H9 (cell line): ENCODE results near the gene IFRD2. TPM values are rescaled to one million over a fixed set of nuclear protein-coding genes. Genes with fewer than 3 reads are reported as not detected.

ENCODE experiments used
- DNase-seq: peaks from one replicate; pipeline ENCODE4 v3.0.0-alpha.2; 2017
- H2AFZ ChIP-seq: one replicate; pipeline ENCODE4 v1.6.1; 2013; ENCODE audit warnings: mild to moderate bottlenecking, low read length, control low read depth, moderate library complexity
- H2AK5ac ChIP-seq: 2 replicates; pipeline ENCODE4 v1.6.1; 2013; ENCODE audit warnings: low read length, control low read depth, mixed read lengths; ENCODE audit not compliant: insufficient read length
- H2BK120ac ChIP-seq: one replicate; pipeline ENCODE4 v1.6.1; 2013; ENCODE audit warnings: low read depth, mild to moderate bottlenecking, low read length, control low read depth, inconsistent platforms; ENCODE audit not compliant: poor library complexity, severe bottlenecking
- H2BK12ac ChIP-seq: 2 replicates; pipeline ENCODE4 v1.6.1; 2013; ENCODE audit warnings: low read length, control low read depth, mixed read lengths, low read depth; ENCODE audit not compliant: insufficient read length
- H2BK15ac ChIP-seq: 2 replicates; pipeline ENCODE4 v1.6.1; 2013; ENCODE audit warnings: low read depth, low read length, control low read depth
- H2BK20ac ChIP-seq: one replicate; pipeline ENCODE4 v1.6.1; 2013; ENCODE audit warnings: low read depth, mild to moderate bottlenecking, low read length, control low read depth, inconsistent platforms; ENCODE audit not compliant: poor library complexity, severe bottlenecking
- H2BK5ac ChIP-seq: 2 replicates; pipeline ENCODE4 v1.6.1; 2013; ENCODE audit warnings: low read length, control low read depth, mixed read lengths; ENCODE audit not compliant: insufficient read length
- H3K14ac ChIP-seq: 2 replicates; pipeline ENCODE4 v1.6.1; 2013; ENCODE audit warnings: low read length, control low read depth; ENCODE audit not compliant: insufficient read depth
- H3K18ac ChIP-seq: 2 replicates; pipeline ENCODE4 v1.6.1; 2013; ENCODE audit warnings: low read depth, mild to moderate bottlenecking, mixed read lengths, low read length, control low read depth; ENCODE audit not compliant: insufficient read length
- H3K23ac ChIP-seq: 2 replicates; pipeline ENCODE4 v1.6.1; 2013; ENCODE audit warnings: low read length, control low read depth, mixed read lengths, low read depth; ENCODE audit not compliant: insufficient read length
- H3K23me2 ChIP-seq: 2 replicates; pipeline ENCODE4 v1.6.1; 2013; ENCODE audit warnings: low read depth, mild to moderate bottlenecking, mixed read lengths, low read length, control low read depth; ENCODE audit not compliant: insufficient read length, poor library complexity, severe bottlenecking
- H3K27ac ChIP-seq: 2 replicates; pipeline ENCODE4 v1.5.1; 2013; ENCODE audit warnings: low read length, control low read depth, mixed read lengths, low read depth; ENCODE audit not compliant: insufficient read length
- H3K27me3 ChIP-seq: 2 replicates; pipeline ENCODE4 v1.6.1; 2013; ENCODE audit warnings: low read length, control low read depth, inconsistent platforms; ENCODE audit not compliant: insufficient read depth
- H3K4ac ChIP-seq: 2 replicates; pipeline ENCODE4 v1.6.1; 2013; ENCODE audit warnings: low read depth, mild to moderate bottlenecking, control low read depth, inconsistent platforms, low read length, moderate library complexity
- H3K4me1 ChIP-seq: 2 replicates; pipeline ENCODE4 v1.6.1; 2013; ENCODE audit warnings: low read length, control low read depth, inconsistent platforms; ENCODE audit not compliant: insufficient read depth
- H3K4me2 ChIP-seq: 2 replicates; pipeline ENCODE4 v1.6.1; 2013; ENCODE audit warnings: low read length, control low read depth, mixed read lengths; ENCODE audit not compliant: insufficient read length, insufficient read depth
- H3K56ac ChIP-seq: 2 replicates; pipeline ENCODE4 v1.6.1; 2013; ENCODE audit warnings: low read depth, mild to moderate bottlenecking, mixed read lengths, low read length, control low read depth; ENCODE audit not compliant: insufficient read length
- H3K79me1 ChIP-seq: 2 replicates; pipeline ENCODE4 v1.6.1; 2013; ENCODE audit warnings: low read depth, mild to moderate bottlenecking, moderate library complexity, low read length, control low read depth, inconsistent platforms; ENCODE audit not compliant: insufficient read depth, poor library complexity, severe bottlenecking
- H3K79me2 ChIP-seq: 2 replicates; pipeline ENCODE4 v1.6.1; 2013; ENCODE audit warnings: low read length, control low read depth, inconsistent platforms; ENCODE audit not compliant: insufficient read depth
- H3K9ac ChIP-seq: 2 replicates; pipeline ENCODE4 v1.6.1; 2013; ENCODE audit warnings: low read length, control low read depth, mixed read lengths; ENCODE audit not compliant: insufficient read length; ENCODE audit errors: extremely low read depth
- H3K9me3 ChIP-seq: one replicate; pipeline ENCODE4 v1.6.1; 2013; ENCODE audit warnings: low read depth, low read length, inconsistent platforms; ENCODE audit not compliant: control insufficient read depth
- H3T11ph ChIP-seq: one replicate; pipeline ENCODE4 v1.6.1; 2013; ENCODE audit warnings: mild to moderate bottlenecking, low read length, control low read depth, inconsistent platforms
- H4K20me1 ChIP-seq: one replicate; pipeline ENCODE4 v1.6.1; 2013; ENCODE audit not compliant: control insufficient read depth, insufficient read length, insufficient read depth
- H4K5ac ChIP-seq: 2 replicates; pipeline ENCODE4 v1.6.1; 2013; ENCODE audit warnings: low read depth, mild to moderate bottlenecking, mixed read lengths, low read length, control low read depth; ENCODE audit not compliant: insufficient read length
- H4K8ac ChIP-seq: replicated peaks from 2 replicates; pipeline ENCODE4 v1.6.1; 2013; ENCODE audit warnings: low read length, control low read depth, mixed read lengths, low read depth; ENCODE audit not compliant: insufficient read length
- H4K91ac ChIP-seq: 2 replicates; pipeline ENCODE4 v1.6.1; 2013; ENCODE audit warnings: low read depth, mild to moderate bottlenecking, moderate library complexity, mixed read lengths, low read length, control low read depth; ENCODE audit not compliant: insufficient read length
- H3K27ac Mint-ChIP-seq, 3 experiments: 2 replicates in 2 of 3; 3 replicates in 1 of 3; pipeline ENCODE4 v1.8.0; 2020 to 2021; ENCODE audit warnings: mixed read lengths in 3 of 3, mild to moderate bottlenecking in 1 of 3, moderate library complexity in 1 of 3
- H3K27me3 Mint-ChIP-seq: 2 replicates; pipeline ENCODE4 v1.8.0; 2021; ENCODE audit warnings: low read depth, mild to moderate bottlenecking, moderate library complexity, mixed read lengths
- H3K36me3 Mint-ChIP-seq, 3 experiments: 2 replicates in 2 of 3; 3 replicates in 1 of 3; pipeline ENCODE4 v1.8.0; 2020 to 2021; ENCODE audit warnings: low read depth in 3 of 3, mixed read lengths in 3 of 3; ENCODE audit not compliant: insufficient read depth in 1 of 3
- H3K4me1 Mint-ChIP-seq, 2 experiments: 2 replicates each; pipeline ENCODE4 v1.8.0; 2020; ENCODE audit warnings: mixed read lengths in 2 of 2
- H3K4me3 Mint-ChIP-seq, 2 experiments: 2 replicates in 1 of 2; 3 replicates in 1 of 2; pipeline ENCODE4 v1.8.0; 2020 to 2021; ENCODE audit warnings: mild to moderate bottlenecking in 2 of 2, mixed read lengths in 2 of 2, moderate library complexity in 1 of 2
- H3K9me3 Mint-ChIP-seq, 2 experiments: 2 replicates in 1 of 2; 3 replicates in 1 of 2; pipeline ENCODE4 v1.8.0; 2020; ENCODE audit warnings: mild to moderate bottlenecking in 2 of 2, mixed read lengths in 2 of 2, moderate library complexity in 1 of 2
- WGBS: extraction: QIAGEN DNeasy Blood & Tissue Kit; methylation state at CpG from one replicate; pipeline ENCODE4 v1.1.7; 2013; ENCODE audit warnings: missing lambda C conversion rate, low lambda C conversion rate, mixed read lengths; ENCODE audit not compliant: insufficient read length; ENCODE audit errors: extremely low coverage; 5-methylcytosine and 5-hydroxymethylcytosine counted together
- total RNA-seq: library from RNA; stranded (reverse); gene quantifications from 2 replicates; pipeline ENCODE4 v1.2.1, GENCODE V29; 2021
- TF ChIP-seq, protein P1 (sequence below): fragments of 200-600 bp; sonication (generic); conservative IDR thresholded peaks from 3 replicates; pipeline ENCODE4 v1.8.0; 2021; ENCODE audit warnings: antibody characterized with exemption, mild to moderate bottlenecking

The IFRD2 gene
- total RNA-seq, 1 experiment from 2014 or later: 109 TPM

DNA sequence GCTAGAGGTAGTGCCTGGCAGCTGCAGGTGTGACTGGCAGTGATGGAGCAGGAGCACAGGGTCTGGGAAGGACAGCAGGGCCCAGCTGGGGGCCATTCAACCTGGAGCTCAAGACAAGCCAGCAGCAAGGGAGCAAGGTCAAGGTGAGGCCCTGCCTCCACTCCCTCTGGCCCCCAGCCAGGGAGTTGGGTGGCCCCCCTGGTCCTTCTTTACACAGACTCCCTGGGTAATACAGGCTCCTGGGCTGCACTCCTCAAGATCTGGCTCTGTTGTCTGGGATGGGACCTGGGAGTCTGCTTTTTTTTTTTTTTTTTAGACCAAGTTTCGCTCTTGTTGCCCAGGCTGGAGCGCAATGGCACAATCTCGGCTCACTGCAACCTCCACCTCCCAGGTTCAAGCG, 41.7 kb downstream of the IFRD2 start:
- peaks cover 21 to 25% of the 10 kb centered on the region in 2 experiments for H3K4me1 Mint-ChIP-seq

More for the DNA sequence above, 41.7 kb downstream of the IFRD2 start:
- Histone ChIP-seq H2BK12ac (no peak overlapping the region), H4K8ac (no peak overlapping the region), H3K4ac (no peak overlapping the region), H2AK5ac (no peak overlapping the region), H3T11ph (no peak overlapping the region), H2BK20ac (no peak overlapping the region), H3K23me2 (no peaks in the 10 kb centered on the region), H3K9me3 (no peaks in the 10 kb centered on the region), H3K4me1 (no peaks in the 10 kb centered on the region), H2BK15ac (no peak overlapping the region), H3K14ac (no peak overlapping the region; the same call in 1 of the 2 replicates), H3K79me2 (peaks cover 13% of the 10 kb centered on the region; the same call in 1 of the 2 replicates), H3K9ac (no peak overlapping the region), H2BK120ac (no peak overlapping the region), H3K27ac (no peak overlapping the region), H3K18ac (no peak overlapping the region), H2BK5ac (no peak overlapping the region), H4K91ac (no peak overlapping the region), H3K79me1 (peaks cover 11% of the 10 kb centered on the region), H4K20me1 (peaks cover 5% of the 10 kb centered on the region), H3K27me3 (no peaks in the 10 kb centered on the region), H2AFZ (no peak overlapping the region), H3K4me2 (no peak overlapping the region), H3K23ac (no peak overlapping the region), H3K56ac (no peak overlapping the region), H4K5ac (no peak overlapping the region)
- TF ChIP-seq, protein P1, sequence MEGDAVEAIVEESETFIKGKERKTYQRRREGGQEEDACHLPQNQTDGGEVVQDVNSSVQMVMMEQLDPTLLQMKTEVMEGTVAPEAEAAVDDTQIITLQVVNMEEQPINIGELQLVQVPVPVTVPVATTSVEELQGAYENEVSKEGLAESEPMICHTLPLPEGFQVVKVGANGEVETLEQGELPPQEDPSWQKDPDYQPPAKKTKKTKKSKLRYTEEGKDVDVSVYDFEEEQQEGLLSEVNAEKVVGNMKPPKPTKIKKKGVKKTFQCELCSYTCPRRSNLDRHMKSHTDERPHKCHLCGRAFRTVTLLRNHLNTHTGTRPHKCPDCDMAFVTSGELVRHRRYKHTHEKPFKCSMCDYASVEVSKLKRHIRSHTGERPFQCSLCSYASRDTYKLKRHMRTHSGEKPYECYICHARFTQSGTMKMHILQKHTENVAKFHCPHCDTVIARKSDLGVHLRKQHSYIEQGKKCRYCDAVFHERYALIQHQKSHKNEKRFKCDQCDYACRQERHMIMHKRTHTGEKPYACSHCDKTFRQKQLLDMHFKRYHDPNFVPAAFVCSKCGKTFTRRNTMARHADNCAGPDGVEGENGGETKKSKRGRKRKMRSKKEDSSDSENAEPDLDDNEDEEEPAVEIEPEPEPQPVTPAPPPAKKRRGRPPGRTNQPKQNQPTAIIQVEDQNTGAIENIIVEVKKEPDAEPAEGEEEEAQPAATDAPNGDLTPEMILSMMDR: no peak
- Mint-ChIP-seq H3K27me3 (no peaks in the 10 kb centered on the region), H3K9me3 (no peaks in the 10 kb centered on the region), H3K36me3 (peaks cover 7 to 35% (median 34%) of the 10 kb centered on the region in 3 experiments), H3K4me3 (no peak overlapping the region), H3K27ac (peak overlapping the region in 1 of 3 experiments; percentile 62; a peak in 2 of 7 replicates)
- no CpG with 5 or more reads among the region's 4 CpGs for WGBS
- DNase-seq: no peak
